ENCODE results near the gene PRKCE. TPM values are rescaled to one million over a fixed set of nuclear protein-coding genes. Genes with fewer than 3 reads are reported as not detected.

PRKCE gene
- total and polyA plus RNA-seq, 2 of the 8 experiments (the other 6 are each of a cell fraction or from before 2014, with no cell fraction given), result 0.54 to 2.1 TPM

- CTCF ChIA-PET (ENCODE audit: partially characterized antibody), result interaction anchor here (1.2 to 1.4 kb wide), 2 partner anchors 17 to 139 kb away, joined by 3 to 4 read pairs; no protein-coding TSS in a partner anchor
- Histone ChIP-seq H3K14ac (ENCODE audit: insufficient read length) (no peak overlapping the region), H2BK12ac (ENCODE audit: low read depth, low read length) (no peak overlapping the region), H3K27me3 (replicated peaks in 1 of 4; ENCODE audit: control insufficient read depth in 3 of 4, extremely low read depth in 1 of 4, insufficient read depth in 3 of 4, low read length in 3 of 4) (no peaks in the 10 kb centered on the region), H3K18ac (ENCODE audit: extremely low read depth, low read length) (no peak overlapping the region), H2AK5ac (ENCODE audit: low read depth, low read length) (no peak overlapping the region), H2BK15ac (ENCODE audit: low read length) (no peak overlapping the region), H3K79me1 (ENCODE audit: low read depth, low read length) (no peaks in the 10 kb centered on the region), H3K4ac (replicated peaks; ENCODE audit: insufficient read length, low read depth, low read length) (no peak overlapping the region), H4K20me1 (replicated peaks in 1 of 2; ENCODE audit: control insufficient read depth in 1 of 2, insufficient read depth in 2 of 2, low read length in 2 of 2) (no peaks in the 10 kb centered on the region), H3K9me3 (ENCODE audit: insufficient read depth in 2 of 2, low read depth in 1 of 2, low read length in 1 of 2) (no peaks in the 10 kb centered on the region), H3K4me2 (ENCODE audit: insufficient read depth in 1 of 2, low read depth in 2 of 2, low read length in 2 of 2) (no peak overlapping the region), H3K36me3 (ENCODE audit: control insufficient read depth in 2 of 4, insufficient read depth in 4 of 4, low read length in 3 of 4) (no peaks in the 10 kb centered on the region), H3K4me3 (ENCODE audit: extremely low read depth in 1 of 4, insufficient read depth in 2 of 4, low read depth in 3 of 4, low read length in 4 of 4) (no peak overlapping the region), H3K9ac (replicated peaks in 1 of 4; ENCODE audit: extremely low read depth in 1 of 4, low read depth in 3 of 4, low read length in 3 of 4) (no peak overlapping the region), H3K4me1 (replicated peaks in 1 of 4; ENCODE audit: control insufficient read depth in 3 of 4, insufficient read depth in 4 of 4, low read length in 3 of 4) (no peaks in the 10 kb centered on the region; a peak in 1 of 7 replicates), H2BK5ac (ENCODE audit: low read depth, low read length) (no peak overlapping the region), H3K23ac (ENCODE audit: insufficient read length) (no peak overlapping the region), H4K8ac (ENCODE audit: extremely low read depth, insufficient read depth, low read length) (no peak overlapping the region), H2BK120ac (replicated peaks; ENCODE audit: low read depth, low read length) (no peak overlapping the region), H3K23me2 (ENCODE audit: low read depth, low read length) (no peaks in the 10 kb centered on the region), H2AFZ (ENCODE audit: low read length) (no peak overlapping the region), H3K27ac (ENCODE audit: low read depth, low read length) (no peak overlapping the region), H2BK20ac (ENCODE audit: low read length) (no peak overlapping the region), H4K91ac (replicated peaks; ENCODE audit: insufficient read length, low read length) (no peak overlapping the region), H3K56ac (replicated peaks; ENCODE audit: insufficient read length, low read depth, low read length) (no peak overlapping the region), H3K79me2 (ENCODE audit: control insufficient read depth in 1 of 2, insufficient read depth in 2 of 2, low read length in 2 of 2) (no peaks in the 10 kb centered on the region), H4K5ac (ENCODE audit: insufficient read length, low read depth, low read length) (no peak overlapping the region)
- no peak for FAIRE-seq
- 94% methylated on average over 7 of the region's 7 CpGs; no CpG with 5 or more reads in 1 of the 2 experiments for WGBS, 2 experiments (ENCODE audit: extremely low coverage in 1 of 2, insufficient coverage in 1 of 2, insufficient read length in 1 of 2, insufficient replicate concordance in 2 of 2, low coverage in 1 of 2, low lambda C conversion rate in 2 of 2, missing lambda C conversion rate in 1 of 2)
- DNase-seq (ENCODE audit: low read depth in 1 of 2, low spot score in 2 of 2), result no peak
- POLR2A ChIA-PET (ENCODE audit: partially characterized antibody), result no interaction called here
- TF ChIP-seq SIX5 (IDR thresholded peaks at IDR 0.05; ENCODE audit: low read depth, low read length), result no peak
- no peak for TF ChIP-seq EP300 (IDR thresholded peaks at IDR 0.05; ENCODE audit: borderline replicate concordance in 1 of 2, low read depth in 2 of 2, low read length in 2 of 2)
- no peak for TF ChIP-seq RFX5 (IDR thresholded peaks at IDR 0.05; ENCODE audit: borderline replicate concordance, low read depth, low read length)
- TF ChIP-seq BRCA1 (IDR thresholded peaks at IDR 0.05; ENCODE audit: low read depth, low read length), result no peak
- TF ChIP-seq GTF2F1 (IDR thresholded peaks at IDR 0.05; ENCODE audit: borderline replicate concordance, low read depth, low read length), result no peak
- TF ChIP-seq HDAC6 (IDR thresholded peaks at IDR 0.05; ENCODE audit: low read depth, low read length), result no peak
- no peak for TF ChIP-seq KDM5A (IDR thresholded peaks at IDR 0.05; ENCODE audit: low read length)
- TF ChIP-seq TCF12 (IDR thresholded peaks at IDR 0.05; ENCODE audit: low read depth, low read length), result no peak
- TF ChIP-seq POLR2A (IDR thresholded peaks at IDR 0.05; ENCODE audit: control extremely low read depth in 1 of 2, low read depth in 2 of 2, low read length in 2 of 2), result no peak
- no peak for TF ChIP-seq ZNF274 (IDR thresholded peaks at IDR 0.05; ENCODE audit: borderline replicate concordance, extremely low read depth, low read length)
- TF ChIP-seq RAD21 (IDR thresholded peaks at IDR 0.05 in 1 of 2, conservative IDR thresholded peaks at IDR 0.05 in 1 of 2; ENCODE audit: low read depth in 2 of 2, low read length in 2 of 2), result no peak
- no peak for TF ChIP-seq POLR2AphosphoS5 (IDR thresholded peaks at IDR 0.05; ENCODE audit: low read depth, low read length)
- TF ChIP-seq ASH2L (IDR thresholded peaks at IDR 0.05; ENCODE audit: low read length), result no peak
- no peak for TF ChIP-seq TAF1 (IDR thresholded peaks at IDR 0.05; ENCODE audit: low read depth, low read length)
- TF ChIP-seq BCL11A (IDR thresholded peaks at IDR 0.05; ENCODE audit: low read depth in 2 of 2, low read length in 2 of 2), result no peak
Observed at GRCh38 chr2:45918463-45919159, 267.1 kb downstream of the PRKCE start.
